Activated CD8-positive, alpha-beta memory T cell treated with anti-CD3 and anti-CD28 coated beads for 36 hours (primary cell): ENCODE results near the gene EFCAB6. TPM values are rescaled to one million over a fixed set of nuclear protein-coding genes. Genes with fewer than 3 reads are reported as not detected.

Experiments used
- CTCF ChIA-PET: fragments of 350-600 bp; sonication (Branson Sonifier 250); formaldehyde crosslinking; loops from one replicate; lab custom pipeline; 2021; ENCODE audit warnings: antibody characterized with exemption; lab: Charles Lee
- POLR2A ChIA-PET: fragments of 350-600 bp; sonication (Branson Sonifier 250); formaldehyde crosslinking; loops from one replicate; lab custom pipeline; 2021; ENCODE audit warnings: antibody characterized with exemption; lab: Charles Lee
- total RNA-seq, 2 experiments: library from RNA; stranded (reverse); gene quantifications; one replicate each; pipeline ENCODE4 v1.2.3, GENCODE V29; 2021

Gene EFCAB6
- total RNA-seq, 2 experiments from 2014 or later: 0.42 to 0.44 TPM

GRCh38 chr22:43567691-43568324 is 244.3 kb downstream of the EFCAB6 start:
- ChIA-PET POLR2A (no interaction called here), CTCF (no interaction called here)

DNA sequence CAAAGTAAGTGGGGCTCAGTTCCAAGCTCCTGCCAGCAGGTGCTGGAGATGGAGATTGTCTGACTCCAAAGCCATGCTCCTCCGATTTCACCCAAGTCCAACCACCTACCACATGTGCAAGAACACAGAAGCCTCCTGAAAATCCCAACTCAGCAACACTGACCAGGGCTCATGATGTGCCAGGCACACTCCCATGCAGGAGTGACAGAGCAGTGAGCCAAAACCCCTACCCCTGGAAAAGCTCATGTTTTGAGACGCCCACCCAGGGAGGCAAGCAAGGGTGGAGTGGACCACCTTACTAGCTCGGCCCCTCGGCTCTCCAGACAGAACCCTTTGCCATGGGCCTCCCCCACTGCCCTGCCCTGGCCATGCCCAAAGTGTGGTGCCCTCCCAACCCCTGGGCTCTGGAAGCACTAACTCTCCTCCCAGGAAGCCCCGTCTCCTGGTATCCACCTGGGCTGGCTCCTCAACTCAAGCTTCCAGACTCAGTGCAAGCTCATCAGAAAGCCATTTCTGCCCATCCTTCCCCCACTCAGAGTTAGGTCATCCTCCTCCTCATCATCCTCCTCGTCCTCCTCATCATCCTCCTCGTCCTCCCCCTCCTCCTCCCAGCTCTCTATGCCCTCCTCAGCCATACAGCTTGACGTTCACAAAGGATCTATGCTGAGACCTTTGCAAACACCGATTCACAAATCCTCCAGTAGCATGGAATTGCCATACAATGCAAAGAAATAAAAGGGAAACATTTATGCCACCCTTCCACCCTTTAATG is 245.4 kb downstream of the EFCAB6 start:
- ChIA-PET CTCF (no interaction called here), POLR2A (no interaction called here)

- CTCF ChIA-PET: no interaction called here
These were observed 246.1 kb downstream of the EFCAB6 start for GRCh38 chr22:43566021-43566420.

GRCh38 chr22:43564859-43565258 is 247.2 kb downstream of the EFCAB6 start:
- ChIA-PET POLR2A (no interaction called here), CTCF (no interaction called here)

More at GRCh38 chr22:43566021-43566420, 246.1 kb downstream of the EFCAB6 start:
- POLR2A ChIA-PET: no interaction called here

DNA sequence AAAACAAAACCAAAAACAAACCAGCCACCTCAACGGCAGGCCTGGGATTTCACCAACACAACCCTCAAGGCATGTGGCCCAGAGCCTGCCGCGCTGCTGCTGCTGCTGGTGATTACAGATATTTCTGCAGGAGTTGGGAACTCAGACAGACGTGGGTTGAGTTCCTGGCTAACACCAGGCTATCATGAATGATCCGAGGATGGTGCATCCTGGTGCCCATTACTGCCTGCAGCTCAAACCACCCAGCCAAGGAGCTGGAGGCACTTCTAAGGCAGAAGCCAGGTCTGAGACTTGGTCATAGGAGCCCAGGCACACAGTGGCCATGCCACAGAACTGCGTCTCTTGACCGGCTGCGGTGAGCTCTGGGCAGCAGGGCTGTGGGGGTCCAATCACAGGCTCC is 248.5 kb downstream of the EFCAB6 start:
- ChIA-PET CTCF (no interaction called here), POLR2A (no interaction called here)

DNA sequence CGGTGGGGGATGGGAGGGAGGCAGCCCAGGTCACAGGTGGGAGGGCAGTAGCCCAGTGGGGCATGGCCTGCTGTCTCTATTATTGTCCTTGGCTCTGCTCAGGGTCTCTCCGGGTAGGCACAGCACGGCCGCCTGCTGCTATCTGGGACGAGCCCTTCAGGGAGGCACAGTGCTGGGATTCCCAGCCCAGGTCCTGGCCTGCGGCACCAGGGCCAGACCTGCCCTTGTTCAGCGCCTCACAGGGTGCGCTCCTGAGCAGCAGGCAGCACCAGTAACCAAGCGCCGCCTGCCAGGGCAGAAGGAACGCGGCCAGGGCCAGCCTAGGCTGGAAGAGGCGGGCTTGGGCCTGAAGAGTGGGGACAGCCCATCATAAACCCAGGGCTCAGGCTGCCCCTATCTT is 249.3 kb downstream of the EFCAB6 start:
- ChIA-PET POLR2A (no interaction called here), CTCF (no interaction called here)

DNA sequence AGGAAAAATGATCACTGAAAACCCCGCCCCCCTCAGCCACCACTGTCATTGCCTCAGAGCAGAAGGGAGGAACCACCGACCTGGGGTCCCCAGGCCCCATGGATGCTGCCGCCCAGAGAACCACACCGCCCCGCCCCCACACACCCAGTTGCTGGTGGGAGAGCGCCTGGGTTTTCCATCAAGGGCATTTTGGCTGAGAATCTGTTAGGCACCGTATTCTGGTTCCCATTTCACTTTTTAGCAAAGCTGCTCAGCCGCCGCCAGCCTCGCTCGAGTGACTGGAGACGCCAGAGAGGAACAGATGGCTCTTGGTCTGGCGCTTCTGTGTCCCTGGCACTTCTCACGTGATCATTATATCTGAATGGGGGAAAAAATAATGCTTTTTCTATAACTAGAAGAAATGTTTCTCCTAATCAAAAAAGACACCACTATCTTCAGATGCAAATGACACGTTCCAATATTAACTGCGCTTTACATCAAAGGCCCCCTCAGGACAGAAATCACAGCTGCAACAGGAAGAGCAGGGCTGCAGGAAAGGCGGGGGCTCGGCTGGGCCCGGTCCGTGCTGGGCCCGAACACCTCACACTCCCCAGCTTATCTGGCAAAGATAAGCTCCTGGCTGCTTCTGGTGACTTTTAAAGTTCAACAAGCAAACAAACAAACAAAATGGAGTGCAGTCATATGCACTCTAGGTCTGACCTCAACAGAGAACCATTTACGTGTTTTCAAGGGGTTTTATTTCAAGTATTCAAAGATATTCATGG is 250.5 kb downstream of the EFCAB6 start:
- POLR2A ChIA-PET: no interaction called here
- CTCF ChIA-PET: no interaction called here

- ChIA-PET CTCF (no interaction called here), POLR2A (no interaction called here)
These were observed 251.5 kb downstream of the EFCAB6 start for GRCh38 chr22:43560651-43561050.

DNA sequence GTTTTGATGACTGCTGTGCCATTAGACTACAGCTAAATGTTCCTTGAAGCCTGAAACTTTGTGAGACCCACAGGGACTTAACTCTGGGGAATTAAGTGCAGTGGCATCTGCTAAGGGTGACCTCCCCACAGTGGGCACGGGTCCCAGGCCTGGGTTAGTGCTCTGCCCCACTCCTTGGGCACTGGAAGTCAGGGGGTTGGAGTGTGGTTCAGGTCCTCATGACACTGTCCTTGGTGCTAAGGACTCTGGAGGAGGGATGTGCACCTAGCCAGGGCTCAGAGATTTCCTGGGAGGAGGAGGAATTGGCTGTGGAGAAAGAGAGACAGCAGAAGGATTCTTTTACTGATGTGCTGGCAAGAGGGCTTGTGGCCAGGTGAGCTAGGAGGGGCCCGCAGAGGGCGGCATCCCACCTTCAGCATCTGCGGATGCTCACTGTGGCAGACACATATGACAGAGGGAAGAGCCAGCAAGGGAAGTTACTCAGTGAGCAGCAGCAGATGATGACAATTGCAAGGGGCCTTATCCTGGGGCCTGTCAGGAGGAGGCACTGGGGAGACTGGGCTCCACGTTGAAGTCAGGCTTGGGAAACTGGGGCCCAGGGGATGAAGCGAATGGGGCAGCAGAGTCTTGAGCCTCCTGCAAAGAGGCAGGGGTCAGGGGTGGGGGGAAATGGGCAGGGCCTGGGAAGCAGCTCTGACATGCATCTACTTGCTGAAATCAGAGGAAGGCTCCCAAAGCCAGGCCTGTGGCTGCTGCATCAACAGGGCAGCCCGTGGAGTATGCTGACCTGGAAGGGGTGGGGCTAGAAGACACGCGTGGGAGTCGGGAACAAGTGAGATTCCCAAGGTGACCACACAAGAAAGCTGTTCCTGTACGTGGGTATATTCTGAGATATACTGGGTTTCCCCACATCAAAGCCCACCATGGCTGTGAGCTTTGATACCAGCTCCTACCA is 256.3 kb downstream of the EFCAB6 start:
- CTCF ChIA-PET: no interaction called here
- POLR2A ChIA-PET: no interaction called here

DNA sequence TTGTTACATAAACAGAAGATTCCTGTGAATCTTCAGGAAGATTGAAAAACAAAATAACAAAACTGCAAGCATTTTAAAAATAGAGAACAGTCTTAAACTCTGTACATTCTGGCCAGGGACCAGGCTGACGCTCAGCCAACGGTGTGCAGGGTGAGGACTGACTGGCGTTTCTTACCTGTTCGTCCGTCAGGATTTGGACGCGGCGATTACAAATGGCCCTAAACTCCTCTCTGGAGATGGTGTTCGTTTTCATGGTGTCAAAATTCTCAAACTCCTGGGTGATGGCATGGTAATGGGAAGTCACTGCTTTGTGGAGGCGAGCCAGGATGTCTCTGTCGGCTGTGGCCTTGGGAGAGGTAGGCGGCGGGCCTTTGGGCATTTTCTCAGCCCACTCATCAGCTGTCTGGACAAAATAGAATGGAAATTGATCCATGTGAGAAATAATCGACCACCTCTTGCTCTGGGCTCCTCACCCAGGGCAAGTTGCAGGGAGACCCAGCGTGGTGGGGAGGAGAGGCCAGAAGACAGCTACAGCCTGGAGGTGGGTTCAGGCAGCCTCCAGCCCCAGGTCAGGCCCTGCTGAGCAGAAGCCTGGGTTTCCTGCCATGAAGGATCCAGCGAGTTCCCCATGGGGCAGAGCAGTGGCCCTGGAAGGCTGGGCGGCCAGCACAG is 257.3 kb downstream of the EFCAB6 start:
- CTCF ChIA-PET: no interaction called here
- POLR2A ChIA-PET: no interaction called here

GRCh38 chr22:43554259-43554636 is 257.9 kb downstream of the EFCAB6 start:
- POLR2A ChIA-PET: no interaction called here
- CTCF ChIA-PET: no interaction called here

- POLR2A ChIA-PET: no interaction called here
- CTCF ChIA-PET: no interaction called here
These were observed 258.4 kb downstream of the EFCAB6 start for GRCh38 chr22:43553451-43554258.

- ChIA-PET CTCF (no interaction called here), POLR2A (no interaction called here)
These were observed 261.4 kb downstream of the EFCAB6 start for GRCh38 chr22:43550672-43551071.

GRCh38 chr22:43550024-43550620 is 262.0 kb downstream of the EFCAB6 start:
- ChIA-PET POLR2A (no interaction called here), CTCF (no interaction called here)

- POLR2A ChIA-PET: no interaction called here
- CTCF ChIA-PET: no interaction called here
These were observed 265.9 kb downstream of the EFCAB6 start for GRCh38 chr22:43546186-43546585.

- ChIA-PET POLR2A (no interaction called here), CTCF (no interaction called here)
These were observed 267.8 kb downstream of the EFCAB6 start for GRCh38 chr22:43544289-43544673.

- ChIA-PET POLR2A (no interaction called here), CTCF (no interaction called here)
These were observed 268.4 kb downstream of the EFCAB6 start for GRCh38 chr22:43543522-43544288.
